ENCODE results near the gene ENTPD3. TPM values are rescaled to one million over a fixed set of nuclear protein-coding genes. Genes with fewer than 3 reads are reported as not detected.

ENTPD3 gene
- total RNA-seq, 1 donor: 0.36 TPM

DNA sequence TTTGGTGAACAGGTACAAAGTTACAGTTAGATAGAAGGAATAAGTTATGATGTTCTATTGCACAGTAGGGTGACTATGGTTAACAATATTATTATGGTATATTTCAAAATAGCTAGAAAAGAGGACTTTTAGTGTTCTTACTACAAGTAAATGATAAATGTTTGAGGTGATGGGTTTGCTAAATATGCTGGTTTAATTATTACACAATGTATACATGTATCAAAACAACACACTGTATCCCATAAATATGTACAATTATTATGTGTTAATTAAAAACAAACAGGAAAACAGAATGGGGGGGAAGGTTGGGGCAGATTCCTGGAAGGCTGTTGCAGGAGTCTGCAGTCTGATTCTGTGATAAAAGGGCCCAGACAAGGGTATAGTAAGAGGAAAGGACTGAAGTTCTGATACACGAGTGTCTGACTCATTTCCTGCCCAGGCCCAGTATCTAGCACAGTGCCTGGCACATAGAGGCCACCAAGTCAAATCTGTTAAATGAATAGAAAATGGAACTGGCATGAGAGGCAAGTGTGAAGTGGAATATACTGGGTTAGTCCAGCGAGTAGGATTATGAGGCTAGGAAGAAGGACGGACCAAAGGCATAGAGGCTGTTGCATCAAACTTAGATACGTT lies 7.2 kb upstream of the ENTPD3 start:
- Histone ChIP-seq H3K36me3 (ENCODE audit: insufficient read depth, low read length) (no peaks in the 10 kb centered on the region), H3K27ac (ENCODE audit: low read depth, low read length) (no peak overlapping the region), H3K4me1 (ENCODE audit: insufficient read depth, low read length) (no peaks in the 10 kb centered on the region), H2AFZ (ENCODE audit: low read length) (no peak overlapping the region), H3K79me2 (ENCODE audit: insufficient read depth, low read length) (no peaks in the 10 kb centered on the region), H3K9me3 (ENCODE audit: low read depth, low read length) (no peaks in the 10 kb centered on the region), H4K20me1 (ENCODE audit: insufficient read depth, low read length) (no peaks in the 10 kb centered on the region), H3K27me3 (ENCODE audit: insufficient read depth, low read length) (no peaks in the 10 kb centered on the region), H3K4me2 (ENCODE audit: insufficient read depth, low read length) (no peak overlapping the region), H3K4me3 (ENCODE audit: insufficient read depth, low read length) (no peak overlapping the region)
- no peak for DNase-seq (ENCODE audit: insufficient read length, low spot score, missing footprints)
- no peak for TF ChIP-seq CTCF (IDR thresholded peaks at IDR 0.05; ENCODE audit: extremely low read depth, low read depth, low read length)

- no peaks in the 10 kb centered on the region for H3K9me3 ChIP-seq (ENCODE audit: low read depth, low read length)
- no peaks in the 10 kb centered on the region for H3K4me1 ChIP-seq (ENCODE audit: insufficient read depth, low read length)
- TF ChIP-seq CTCF (IDR thresholded peaks at IDR 0.05; ENCODE audit: extremely low read depth, low read depth, low read length): no peak
- no peak for DNase-seq (ENCODE audit: insufficient read length, low spot score, missing footprints)
- no peaks in the 10 kb centered on the region for H3K36me3 ChIP-seq (ENCODE audit: insufficient read depth, low read length)
- no peaks in the 10 kb centered on the region for H4K20me1 ChIP-seq (ENCODE audit: insufficient read depth, low read length)
- H3K79me2 ChIP-seq (ENCODE audit: insufficient read depth, low read length): no peaks in the 10 kb centered on the region
- no peak overlapping the region for H3K4me2 ChIP-seq (ENCODE audit: insufficient read depth, low read length)
- H3K4me3 ChIP-seq (ENCODE audit: insufficient read depth, low read length): no peak overlapping the region
- H2AFZ ChIP-seq (ENCODE audit: low read length): no peak overlapping the region
- H3K27me3 ChIP-seq (ENCODE audit: insufficient read depth, low read length): peaks cover 3% of the 10 kb centered on the region
- H3K27ac ChIP-seq (ENCODE audit: low read depth, low read length): no peak overlapping the region
Observed at GRCh38 chr3:40381904-40382616, 4.9 kb upstream of the ENTPD3 start.

- TF ChIP-seq CTCF (IDR thresholded peaks at IDR 0.05; ENCODE audit: extremely low read depth, low read depth, low read length): no peak
- H2AFZ ChIP-seq (ENCODE audit: low read length): no peak overlapping the region
Observed at GRCh38 chr3:40382617-40382979, 4.4 kb upstream of the ENTPD3 start.

DNA sequence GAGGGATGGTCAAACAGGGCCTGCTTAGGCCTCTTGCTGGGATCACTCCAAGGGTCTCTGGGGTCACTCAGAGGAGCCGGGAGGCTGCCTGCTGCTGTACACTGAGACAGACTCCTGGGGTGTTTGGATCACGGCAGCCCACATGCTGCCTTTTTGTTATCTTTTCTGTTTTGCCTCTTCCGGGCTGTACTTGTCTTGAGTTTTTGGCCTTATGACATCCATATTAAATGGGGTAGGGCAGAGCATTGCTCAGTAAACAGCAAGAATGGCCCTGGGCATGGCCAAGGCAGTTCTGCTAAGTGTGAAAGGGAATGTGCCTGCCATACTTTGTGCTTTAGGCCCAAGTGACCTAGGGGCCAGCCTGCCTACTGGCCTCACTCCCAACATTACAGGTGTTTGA lies 771 bp upstream of the ENTPD3 start:
- Histone ChIP-seq H3K4me3 (ENCODE audit: insufficient read depth, low read length) (no peak overlapping the region), H3K4me2 (ENCODE audit: insufficient read depth, low read length) (no peak overlapping the region), H3K27ac (ENCODE audit: low read depth, low read length) (no peak overlapping the region), H3K79me2 (ENCODE audit: insufficient read depth, low read length) (no peaks in the 10 kb centered on the region), H3K27me3 (ENCODE audit: insufficient read depth, low read length) (peaks cover 10% of the 10 kb centered on the region), H3K9me3 (ENCODE audit: low read depth, low read length) (no peaks in the 10 kb centered on the region), H2AFZ (ENCODE audit: low read length) (no peak overlapping the region), H3K4me1 (ENCODE audit: insufficient read depth, low read length) (peaks cover 11% of the 10 kb centered on the region), H3K36me3 (ENCODE audit: insufficient read depth, low read length) (no peaks in the 10 kb centered on the region), H4K20me1 (ENCODE audit: insufficient read depth, low read length) (no peaks in the 10 kb centered on the region)
- no peak for DNase-seq (ENCODE audit: insufficient read length, low spot score, missing footprints)
- TF ChIP-seq CTCF (IDR thresholded peaks at IDR 0.05; ENCODE audit: extremely low read depth, low read depth, low read length): no peak

More at GRCh38 chr3:40382617-40382979, 4.4 kb upstream of the ENTPD3 start:
- H3K4me3 ChIP-seq (ENCODE audit: insufficient read depth, low read length): no peak overlapping the region
- H3K4me1 ChIP-seq (ENCODE audit: insufficient read depth, low read length): peaks cover under 1% of the 10 kb centered on the region
- no peaks in the 10 kb centered on the region for H3K9me3 ChIP-seq (ENCODE audit: low read depth, low read length)
- H3K27ac ChIP-seq (ENCODE audit: low read depth, low read length): no peak overlapping the region
- H4K20me1 ChIP-seq (ENCODE audit: insufficient read depth, low read length): no peaks in the 10 kb centered on the region
- no peaks in the 10 kb centered on the region for H3K36me3 ChIP-seq (ENCODE audit: insufficient read depth, low read length)
- no peak overlapping the region for H3K4me2 ChIP-seq (ENCODE audit: insufficient read depth, low read length)
- H3K27me3 ChIP-seq (ENCODE audit: insufficient read depth, low read length): peaks cover 7% of the 10 kb centered on the region
- H3K79me2 ChIP-seq (ENCODE audit: insufficient read depth, low read length): no peaks in the 10 kb centered on the region
- DNase-seq (ENCODE audit: insufficient read length, low spot score, missing footprints): no peak

Measured in osteoblast (primary cell).